Suppressor macrophage treated with lipopolysaccharide for 4 hours (primary cell): ENCODE results near the gene FBXO10.
"Not testable (repeated sequence)": the region's sequence is repeated elsewhere in the genome, so short reads cannot be mapped to it uniquely, and the experiment has no call there.

Source experiments
- DNase-seq: peaks from one replicate; pipeline ENCODE4 v3.0.0-alpha.2; 2020

Gene FBXO10

DNA sequence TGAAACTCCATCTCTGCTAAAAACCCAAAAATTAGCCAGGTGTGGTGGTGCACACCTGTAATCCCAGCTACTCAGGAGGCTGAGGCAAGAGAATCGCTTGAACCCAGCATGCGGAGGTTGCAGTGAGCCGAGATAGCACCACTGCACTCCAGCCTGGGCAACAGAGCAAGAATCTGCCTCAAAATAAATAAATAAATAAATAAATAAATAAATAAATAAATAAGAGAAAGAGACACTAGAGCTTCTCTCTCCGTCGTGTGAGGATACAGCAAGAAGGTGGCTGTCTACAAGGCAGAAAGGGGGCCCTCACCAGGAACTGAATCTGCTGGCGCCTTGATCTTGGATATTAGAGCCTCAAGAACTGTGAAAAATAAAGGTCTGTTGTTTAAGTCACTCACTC lies 102.2 kb downstream of the FBXO10 start:
- DNase-seq: not testable (repeated sequence)

DNA sequence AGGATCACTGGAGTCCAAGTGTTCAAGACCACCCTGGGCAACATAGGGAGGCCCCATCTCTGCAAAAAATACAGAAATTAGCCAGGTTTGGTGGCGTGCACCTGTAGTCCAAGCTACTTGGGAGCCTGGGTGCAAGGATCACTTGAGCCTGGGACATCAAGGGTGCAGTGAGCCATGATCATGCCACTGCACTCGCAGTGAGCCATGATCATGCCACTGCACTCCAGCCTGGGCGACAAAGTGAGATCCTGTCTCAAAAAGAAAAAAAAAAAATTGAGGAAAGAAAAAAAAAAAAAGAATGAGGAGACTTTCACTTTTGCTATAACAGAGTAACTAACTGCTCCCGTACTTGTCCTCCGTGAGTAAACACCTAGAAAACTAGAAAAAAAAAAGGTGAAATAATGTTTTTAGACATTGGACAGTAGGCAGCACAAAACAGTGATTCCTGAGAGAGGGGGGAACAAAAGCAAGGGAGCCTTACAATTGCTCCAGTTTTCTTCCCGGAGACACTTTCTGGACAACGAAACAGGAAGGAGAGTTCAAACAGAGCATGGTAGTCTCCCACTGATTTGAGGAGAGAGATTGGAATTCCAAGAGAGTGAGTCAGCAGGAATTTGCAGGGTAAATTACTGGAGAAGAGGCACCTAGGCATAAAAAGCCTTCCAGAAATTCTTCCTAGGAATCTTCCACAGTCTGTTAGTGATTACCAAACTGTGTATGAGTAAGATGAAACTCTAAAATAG lies 104.1 kb downstream of the FBXO10 start:
- DNase-seq: peak; percentile 17

DNA sequence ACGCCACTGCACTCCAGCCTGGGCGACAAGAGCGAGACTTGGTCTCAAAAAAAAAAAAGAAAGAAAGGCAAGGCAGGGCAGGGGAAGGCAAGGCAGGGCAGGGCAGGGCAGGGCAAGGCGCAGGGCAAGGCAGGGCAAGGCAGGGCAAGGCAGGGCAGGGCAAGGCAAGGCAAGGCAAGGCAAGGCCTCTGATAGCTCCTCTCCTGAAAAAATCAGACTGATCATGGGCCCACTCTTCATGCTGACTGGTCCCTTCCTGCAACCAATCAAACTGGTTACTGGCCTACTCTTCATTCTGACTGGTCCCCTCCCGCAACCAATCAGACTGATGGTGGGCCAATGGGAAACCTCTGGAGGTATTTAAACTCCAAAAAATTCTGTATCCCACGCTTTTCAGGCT lies 107.6 kb downstream of the FBXO10 start:
- no peak for DNase-seq

DNA sequence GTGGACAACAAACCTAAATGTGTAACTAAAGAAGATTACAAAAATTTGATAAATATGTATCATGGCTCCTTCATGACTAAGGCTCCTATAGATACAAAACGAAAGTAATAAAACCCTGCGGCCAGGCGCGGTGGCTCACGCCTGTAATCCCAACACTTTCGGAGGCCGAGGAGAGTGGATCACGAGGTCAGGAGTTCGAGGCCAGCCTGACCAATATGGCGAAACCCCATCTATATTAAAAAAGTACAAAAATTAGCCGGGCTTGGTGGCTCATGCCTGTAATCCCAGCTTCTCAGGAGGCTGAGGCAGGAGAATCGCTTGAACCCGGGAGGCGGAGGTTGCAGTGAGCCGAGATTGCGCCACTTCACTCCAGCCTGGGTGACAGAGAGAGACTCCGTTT lies 108.7 kb downstream of the FBXO10 start:
- DNase-seq: not testable (repeated sequence)

DNA sequence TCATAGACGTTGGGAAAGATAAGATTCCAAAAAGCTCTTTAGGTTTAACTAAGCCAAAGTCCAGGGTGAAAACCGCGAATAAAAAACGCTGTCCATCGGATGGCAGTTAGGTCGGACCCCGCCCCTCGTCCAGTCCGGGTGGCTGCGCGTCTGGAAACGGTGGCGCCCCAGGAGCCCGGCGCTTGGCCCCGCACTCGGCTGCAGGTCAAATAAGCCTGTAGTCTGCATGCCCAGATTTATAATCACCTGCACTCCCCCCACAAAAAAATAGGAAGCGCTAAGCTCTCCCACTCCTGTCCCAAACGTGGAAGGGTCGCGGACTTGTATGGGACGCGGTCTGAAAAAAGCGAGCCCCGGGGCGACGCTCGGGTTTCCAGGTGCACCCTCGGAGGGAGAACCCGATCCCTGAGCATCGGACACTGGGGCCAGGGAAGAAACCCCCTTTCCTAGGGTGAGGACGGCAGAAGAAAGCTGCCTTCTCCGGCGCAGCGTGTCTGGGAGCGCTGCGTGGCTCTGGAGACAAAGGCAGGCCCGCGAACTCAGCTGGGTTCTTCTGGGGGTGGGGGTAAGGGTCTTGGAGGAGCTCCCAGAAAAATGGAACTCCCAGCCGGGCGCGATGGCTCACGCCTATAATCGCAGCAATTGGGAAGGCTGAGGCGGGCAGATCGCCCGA lies 110.0 kb downstream of the FBXO10 start:
- peak; percentile 38 for DNase-seq

DNA sequence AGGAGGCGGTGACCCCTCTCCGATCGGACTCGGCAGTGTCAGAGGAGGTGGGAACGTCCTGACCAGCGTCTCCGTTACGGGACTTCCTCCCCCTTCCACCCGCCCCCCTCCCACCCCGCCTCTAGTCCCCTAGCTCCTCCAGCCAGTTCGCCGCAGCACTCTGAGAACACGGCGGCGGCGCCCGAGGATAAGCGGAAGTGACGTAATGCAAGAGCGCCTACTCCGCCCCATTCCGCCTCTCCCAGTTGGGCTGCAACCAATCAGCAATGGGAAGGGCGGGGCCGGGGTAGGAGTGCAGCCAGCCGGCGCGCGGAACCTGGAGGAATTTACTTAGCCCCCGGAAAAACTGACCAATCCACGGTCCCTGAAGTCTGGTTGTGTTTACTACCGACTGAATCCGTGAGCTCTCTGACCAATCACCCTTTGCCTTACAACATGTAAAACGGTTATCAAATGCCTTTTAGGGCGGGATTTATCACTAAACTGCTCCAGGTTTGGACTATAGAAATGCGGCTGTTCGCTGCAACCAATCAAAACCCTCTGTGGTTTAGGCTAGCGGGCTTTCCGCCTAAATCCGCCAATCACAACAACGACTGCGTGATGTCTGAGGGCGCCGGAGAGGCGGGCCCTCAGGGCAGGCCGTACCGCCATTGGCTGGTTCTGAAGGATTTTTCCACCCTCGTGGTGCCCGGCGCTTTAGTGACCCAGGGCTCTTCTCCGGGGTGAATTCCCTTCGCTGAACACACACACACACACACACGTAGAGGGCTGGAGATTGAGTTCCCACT lies 110.7 kb downstream of the FBXO10 start, which contains the start of gene ZBTB5:
Gene ZBTB5, minus strand, starts transcription at position 202 of the 788 bp plus-strand sequence. CDS start 22,899 bp downstream, outside the sequence.
- peak; percentile 100 for DNase-seq

DNA sequence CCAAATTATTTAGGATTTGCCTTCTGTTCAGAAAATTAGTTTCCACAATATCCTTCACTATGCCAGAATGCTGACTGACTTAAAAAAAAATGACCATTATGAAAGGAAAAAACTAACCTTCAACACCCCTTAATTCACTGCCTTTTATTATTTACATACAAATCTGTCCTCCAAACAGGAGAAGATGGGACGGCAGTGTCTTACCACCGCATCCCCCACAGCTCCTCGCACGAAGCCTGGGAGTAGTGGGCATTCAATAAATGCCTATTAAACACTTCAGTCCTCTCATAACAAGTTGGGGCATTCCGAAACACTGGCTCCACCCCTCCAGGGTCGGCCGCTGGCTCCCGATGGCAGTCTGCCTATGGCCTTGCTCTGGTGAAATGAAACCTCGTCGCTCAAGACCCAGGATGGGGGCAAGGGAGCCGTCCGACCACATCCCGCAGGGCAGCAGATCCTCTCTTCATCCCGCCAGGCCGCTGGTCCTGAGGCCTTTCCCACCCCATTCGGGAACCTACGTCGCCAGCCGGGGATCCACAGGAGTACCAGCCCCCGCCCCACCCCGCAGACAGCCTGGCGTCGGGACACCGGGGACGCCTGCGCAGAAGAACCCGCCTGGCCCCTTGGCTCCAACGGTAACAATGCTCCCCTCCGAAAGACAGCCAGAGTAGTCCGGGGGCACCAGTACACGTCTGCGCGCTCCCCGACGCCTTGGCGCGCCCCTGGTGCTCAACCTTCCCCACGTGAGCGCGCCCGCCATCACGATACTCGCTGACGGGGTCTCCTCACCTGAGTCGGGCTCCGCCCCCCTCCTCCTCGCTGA lies 111.5 kb downstream of the FBXO10 start:
- peak; percentile 76 for DNase-seq

DNA sequence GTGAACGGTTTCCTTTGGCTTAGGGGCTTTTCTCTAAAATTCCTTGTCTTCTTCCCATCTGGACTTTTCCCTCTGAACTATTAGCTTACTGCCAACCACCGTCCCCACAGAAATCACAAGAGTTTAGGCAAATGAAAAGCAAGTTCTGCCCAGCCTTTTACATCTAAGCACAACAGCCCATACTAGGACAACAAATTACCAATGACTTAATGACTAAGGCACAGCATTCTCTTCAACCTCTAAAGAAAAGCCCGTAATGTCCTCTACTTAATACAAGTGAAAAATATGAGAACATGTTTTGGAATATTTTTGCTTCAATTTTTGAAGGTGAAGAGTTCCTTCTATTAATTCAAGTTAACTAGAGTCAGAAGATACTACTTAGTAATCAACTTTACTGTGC lies 112.2 kb downstream of the FBXO10 start:
- no peak for DNase-seq
